Liver (tissue), 9 donors: ENCODE data around the gene CGB7. TPM values are rescaled to one million over a fixed set of nuclear protein-coding genes. Genes with fewer than 3 reads are reported as not detected.

Experiments
- DNase-seq: peaks from one replicate; pipeline ENCODE4 v3.0.0-alpha.2; 2017; ENCODE audit warnings: low spot score
- H3K27ac ChIP-seq, 2 donors: one replicate each; pipeline ENCODE4 v1.7.0; 2013; ENCODE audit warnings: inconsistent platforms in 2 of 2, low read length in 2 of 2, control low read depth in 1 of 2, low read depth in 1 of 2, mild to moderate bottlenecking in 1 of 2
- H3K27me3 ChIP-seq, 4 donors: one replicate each; pipeline versions ENCODE4 v1.6.1 to v1.7.0; 2013; ENCODE audit warnings: low read length in 3 of 4, inconsistent platforms in 1 of 4, mild to moderate bottlenecking in 1 of 4, moderate library complexity in 1 of 4; ENCODE audit not compliant: control insufficient read depth in 4 of 4, insufficient read depth in 4 of 4
- H3K36me3 ChIP-seq, 4 donors: one replicate each; pipeline versions ENCODE4 v1.6.1 to v1.7.0; 2013; ENCODE audit warnings: low read length in 3 of 4, mild to moderate bottlenecking in 3 of 4, low read depth in 1 of 4, moderate library complexity in 1 of 4; ENCODE audit not compliant: control insufficient read depth in 4 of 4, insufficient read depth in 3 of 4
- H3K4me1 ChIP-seq, 4 donors: one replicate each; pipeline versions ENCODE4 v1.6.1 to v1.7.0; 2013; ENCODE audit warnings: low read length in 3 of 4, mild to moderate bottlenecking in 3 of 4, moderate library complexity in 1 of 4; ENCODE audit not compliant: control insufficient read depth in 4 of 4, insufficient read depth in 4 of 4
- H3K4me3 ChIP-seq, 3 donors: one replicate each; pipeline versions ENCODE4 v1.6.1 to v1.7.0; 2013; ENCODE audit warnings: low read length in 3 of 3, control low read depth in 1 of 3, low read depth in 1 of 3, mild to moderate bottlenecking in 1 of 3
- H3K9ac ChIP-seq, 2 donors: one replicate each; pipeline ENCODE4 v1.7.0; 2013; ENCODE audit warnings: low read length in 2 of 2, mild to moderate bottlenecking in 2 of 2, moderate library complexity in 2 of 2, control low read depth in 1 of 2, low read depth in 1 of 2
- H3K9me3 ChIP-seq, 4 donors: one replicate each; pipeline versions ENCODE4 v1.6.1 to v1.7.0; 2013; ENCODE audit warnings: low read length in 3 of 4; ENCODE audit not compliant: control insufficient read depth in 4 of 4
- EGR1 ChIP-seq, 2 donors: IDR thresholded peaks; 2 replicates each; pipeline ENCODE4 v1.6.1; 2016 to 2018; ENCODE audit warnings: antibody characterized with exemption in 2 of 2, low read depth in 2 of 2
- FOXA2 ChIP-seq: IDR thresholded peaks from 2 replicates; pipeline ENCODE4 v1.6.1; 2016; ENCODE audit warnings: antibody characterized with exemption
- GABPA ChIP-seq, 2 donors: IDR thresholded peaks in 1 of 2; conservative IDR thresholded peaks in 1 of 2; 2 replicates each; pipeline ENCODE4 v1.6.1; 2016; ENCODE audit warnings: antibody characterized with exemption in 2 of 2, mild to moderate bottlenecking in 1 of 2, moderate library complexity in 1 of 2
- HNF4A ChIP-seq, 2 donors: conservative IDR thresholded peaks; 2 replicates each; pipeline ENCODE4 v1.6.1; 2016; ENCODE audit warnings: antibody characterized with exemption in 2 of 2, mild to moderate bottlenecking in 2 of 2
- HNF4G ChIP-seq: IDR thresholded peaks from 2 replicates; pipeline ENCODE4 v1.6.1; 2016; ENCODE audit warnings: antibody characterized with exemption
- JUND ChIP-seq, 2 donors: IDR thresholded peaks; 2 replicates each; pipeline ENCODE4 v1.6.1; 2016; ENCODE audit warnings: antibody characterized with exemption in 2 of 2
- NR2F2 ChIP-seq: IDR thresholded peaks from 2 replicates; pipeline ENCODE4 v1.6.1; 2016; ENCODE audit warnings: antibody characterized with exemption
- RAD21 ChIP-seq, 2 donors: IDR thresholded peaks; 2 replicates each; pipeline ENCODE4 v1.6.1; 2016; ENCODE audit warnings: antibody characterized with exemption in 2 of 2, mild to moderate bottlenecking in 2 of 2
- RXRA ChIP-seq, 2 donors: IDR thresholded peaks; 2 replicates each; pipeline ENCODE4 v1.6.1; 2017 to 2018; ENCODE audit warnings: antibody characterized with exemption in 2 of 2, mild to moderate bottlenecking in 1 of 2
- SP1 ChIP-seq: IDR thresholded peaks from 2 replicates; pipeline ENCODE4 v1.6.1; 2018; ENCODE audit warnings: antibody characterized with exemption, mild to moderate bottlenecking
- TAF1 ChIP-seq: conservative IDR thresholded peaks from 2 replicates; pipeline ENCODE4 v1.6.1; 2016; ENCODE audit warnings: antibody characterized with exemption, mild to moderate bottlenecking
- YY1 ChIP-seq: IDR thresholded peaks from 2 replicates; pipeline ENCODE4 v1.6.1; 2016; ENCODE audit warnings: antibody characterized with exemption, mild to moderate bottlenecking
- WGBS: extraction: QIAGEN DNeasy Blood & Tissue Kit; methylation state at CpG from one replicate; pipeline ENCODE4 v1.1.7; 2013; 5-methylcytosine and 5-hydroxymethylcytosine counted together
- polyA plus RNA-seq, 2 donors: library from polyadenylated mRNA; stranded (reverse) in 1 of 2; unstranded in 1 of 2; fragments of 200-250 nt in 1 of 2; fragments of >200 nt in 1 of 2; fragmentation: Nextera tagmentation in 1 of 2; extraction: Ambion mirVana in 1 of 2; gene quantifications; one replicate each; pipeline versions ENCODE4 v1.2.1 to v1.2.3, GENCODE V29; 2013 to 2015
- total RNA-seq, 2 donors: library from RNA; depleted of rRNA; stranded (reverse); fragments of >200 nt; gene quantifications; one replicate each; pipeline ENCODE4 v1.2.3, GENCODE V29; 2014
- TF ChIP-seq, protein P1 (sequence below): IDR thresholded peaks from 2 replicates; pipeline ENCODE4 v1.6.1; 2016; ENCODE audit warnings: antibody characterized with exemption
- TF ChIP-seq, protein P2 (sequence below): fragments of 150-350 bp; IDR thresholded peaks from 2 replicates; pipeline ENCODE4 v1.5.1; 2017; ENCODE audit warnings: improper control_type of control experiment, low read depth, low read length; ENCODE audit not compliant: missing input control
- TF ChIP-seq, protein P3 (sequence below): IDR thresholded peaks from 2 replicates; pipeline ENCODE4 v1.6.1; 2016; ENCODE audit warnings: antibody characterized with exemption
- TF ChIP-seq, protein P4 (sequence below): IDR thresholded peaks from 2 replicates; pipeline ENCODE4 v1.6.1; 2016; ENCODE audit warnings: antibody characterized with exemption
- donor health status: healthy.
- donor health status: healthy.
- donor health status: healthy.
- donor health status: healthy.
- donor health status: healthy.

The CGB7 gene
- total and polyA plus RNA-seq, 4 donors: not detected

DNA sequence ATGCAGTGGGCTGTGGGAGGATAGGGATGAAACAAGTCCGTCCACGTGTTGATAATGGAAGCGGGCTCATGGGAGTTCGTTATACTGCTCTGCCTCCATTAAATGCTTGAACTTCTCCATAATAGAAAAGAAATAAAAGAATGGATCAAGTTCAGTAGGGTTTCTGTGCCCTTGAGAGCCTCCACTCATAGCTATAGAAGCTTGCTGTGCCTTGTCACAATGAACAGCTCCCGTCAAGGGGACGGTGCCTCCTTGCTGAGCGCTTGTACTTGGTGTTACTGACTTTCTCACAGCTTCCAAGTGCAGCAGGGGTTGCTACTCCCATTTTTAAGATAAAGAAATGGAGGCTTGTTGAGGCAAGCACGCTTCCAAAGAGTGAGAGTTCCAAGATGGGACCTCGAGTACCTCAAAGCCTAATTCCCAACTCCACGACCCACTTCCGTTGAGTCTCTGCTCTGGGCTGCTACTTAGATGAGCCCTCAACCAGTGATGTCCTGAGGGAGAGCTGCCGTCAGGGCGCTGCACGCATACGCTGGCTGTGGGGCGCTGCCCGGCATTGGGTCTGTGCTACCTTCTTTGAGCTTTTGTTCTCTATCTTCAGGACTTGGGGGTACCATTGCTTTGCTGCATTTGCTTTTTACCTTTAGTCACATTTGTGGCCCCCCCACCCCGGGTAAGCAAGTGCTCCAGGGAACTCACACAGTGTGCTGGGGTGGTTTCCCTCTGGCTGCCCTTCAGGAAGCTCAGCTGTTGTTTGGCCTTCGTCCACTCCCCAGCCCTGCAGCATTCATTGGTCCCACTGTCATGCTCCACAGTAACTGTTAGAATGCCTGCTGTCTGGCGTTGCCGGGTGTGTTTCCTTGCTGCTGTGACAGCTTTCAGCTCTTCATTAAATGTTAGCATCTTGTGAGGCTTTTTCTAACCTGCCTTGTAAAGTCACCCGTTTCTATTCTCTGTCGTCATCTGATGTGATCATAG, 37.2 kb upstream of the CGB7 start:
- no peaks in the 10 kb centered on the region for H3K9me3 ChIP-seq
- TF ChIP-seq, protein P1, sequence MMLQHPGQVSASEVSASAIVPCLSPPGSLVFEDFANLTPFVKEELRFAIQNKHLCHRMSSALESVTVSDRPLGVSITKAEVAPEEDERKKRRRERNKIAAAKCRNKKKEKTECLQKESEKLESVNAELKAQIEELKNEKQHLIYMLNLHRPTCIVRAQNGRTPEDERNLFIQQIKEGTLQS: no peak
- TF ChIP-seq HNF4A (conservative IDR thresholded peaks at IDR 0.05) (no peak), HNF4G (no peak), RAD21 (IDR thresholded peaks at IDR 0.05) (no peak), EGR1 (IDR thresholded peaks at IDR 0.05; ENCODE audit: low read depth in 2 of 2) (no peak), RXRA (IDR thresholded peaks at IDR 0.05) (no peak), GABPA (IDR thresholded peaks at IDR 0.05 in 1 of 2, conservative IDR thresholded peaks at IDR 0.05 in 1 of 2) (no peak), SP1 (no peak), TAF1 (no peak)
- TF ChIP-seq, protein P2, sequence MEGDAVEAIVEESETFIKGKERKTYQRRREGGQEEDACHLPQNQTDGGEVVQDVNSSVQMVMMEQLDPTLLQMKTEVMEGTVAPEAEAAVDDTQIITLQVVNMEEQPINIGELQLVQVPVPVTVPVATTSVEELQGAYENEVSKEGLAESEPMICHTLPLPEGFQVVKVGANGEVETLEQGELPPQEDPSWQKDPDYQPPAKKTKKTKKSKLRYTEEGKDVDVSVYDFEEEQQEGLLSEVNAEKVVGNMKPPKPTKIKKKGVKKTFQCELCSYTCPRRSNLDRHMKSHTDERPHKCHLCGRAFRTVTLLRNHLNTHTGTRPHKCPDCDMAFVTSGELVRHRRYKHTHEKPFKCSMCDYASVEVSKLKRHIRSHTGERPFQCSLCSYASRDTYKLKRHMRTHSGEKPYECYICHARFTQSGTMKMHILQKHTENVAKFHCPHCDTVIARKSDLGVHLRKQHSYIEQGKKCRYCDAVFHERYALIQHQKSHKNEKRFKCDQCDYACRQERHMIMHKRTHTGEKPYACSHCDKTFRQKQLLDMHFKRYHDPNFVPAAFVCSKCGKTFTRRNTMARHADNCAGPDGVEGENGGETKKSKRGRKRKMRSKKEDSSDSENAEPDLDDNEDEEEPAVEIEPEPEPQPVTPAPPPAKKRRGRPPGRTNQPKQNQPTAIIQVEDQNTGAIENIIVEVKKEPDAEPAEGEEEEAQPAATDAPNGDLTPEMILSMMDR: no peak
- TF ChIP-seq, protein P3, sequence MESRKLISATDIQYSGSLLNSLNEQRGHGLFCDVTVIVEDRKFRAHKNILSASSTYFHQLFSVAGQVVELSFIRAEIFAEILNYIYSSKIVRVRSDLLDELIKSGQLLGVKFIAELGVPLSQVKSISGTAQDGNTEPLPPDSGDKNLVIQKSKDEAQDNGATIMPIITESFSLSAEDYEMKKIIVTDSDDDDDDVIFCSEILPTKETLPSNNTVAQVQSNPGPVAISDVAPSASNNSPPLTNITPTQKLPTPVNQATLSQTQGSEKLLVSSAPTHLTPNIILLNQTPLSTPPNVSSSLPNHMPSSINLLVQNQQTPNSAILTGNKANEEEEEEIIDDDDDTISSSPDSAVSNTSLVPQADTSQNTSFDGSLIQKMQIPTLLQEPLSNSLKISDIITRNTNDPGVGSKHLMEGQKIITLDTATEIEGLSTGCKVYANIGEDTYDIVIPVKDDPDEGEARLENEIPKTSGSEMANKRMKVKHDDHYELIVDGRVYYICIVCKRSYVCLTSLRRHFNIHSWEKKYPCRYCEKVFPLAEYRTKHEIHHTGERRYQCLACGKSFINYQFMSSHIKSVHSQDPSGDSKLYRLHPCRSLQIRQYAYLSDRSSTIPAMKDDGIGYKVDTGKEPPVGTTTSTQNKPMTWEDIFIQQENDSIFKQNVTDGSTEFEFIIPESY: no peak
- TF ChIP-seq, protein P4, sequence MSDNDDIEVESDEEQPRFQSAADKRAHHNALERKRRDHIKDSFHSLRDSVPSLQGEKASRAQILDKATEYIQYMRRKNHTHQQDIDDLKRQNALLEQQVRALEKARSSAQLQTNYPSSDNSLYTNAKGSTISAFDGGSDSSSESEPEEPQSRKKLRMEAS: no peak
- no peak for DNase-seq
- no peak overlapping the region for H3K27ac ChIP-seq
- no peaks in the 10 kb centered on the region for H3K27me3 ChIP-seq
- H3K9ac ChIP-seq: no peak overlapping the region
- no peak overlapping the region for H3K4me3 ChIP-seq
- H3K4me1 ChIP-seq: peaks cover 2 to 24% (median 18%) of the 10 kb centered on the region in 4 donors
- WGBS: 86% methylated on average over 23 of the region's 23 CpGs
- H3K36me3 ChIP-seq: peaks cover 21 to 60% (median 44%) of the 10 kb centered on the region in 4 donors

DNA sequence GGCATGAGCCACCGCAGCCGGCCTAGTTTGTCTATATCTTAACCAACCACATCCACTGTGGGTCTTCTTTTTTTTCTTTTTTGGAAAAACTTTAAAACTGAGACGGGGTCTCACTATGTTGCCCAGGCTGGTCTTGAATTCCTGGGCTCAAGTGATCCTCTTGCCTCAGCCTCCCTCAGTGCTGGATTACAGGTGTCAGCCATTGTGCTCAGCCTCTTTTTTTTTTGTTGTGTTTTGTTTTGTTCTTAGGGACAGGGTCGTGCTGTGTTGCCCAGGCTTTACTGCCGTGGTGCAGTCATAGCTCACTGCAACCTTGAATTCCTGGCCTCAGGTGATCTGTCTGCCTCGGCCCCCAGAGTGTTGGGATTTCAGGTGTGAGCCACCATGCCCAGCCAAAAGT, 35.1 kb upstream of the CGB7 start:
- peaks cover 18 to 57% (median 37%) of the 10 kb centered on the region in 4 donors for H3K36me3 ChIP-seq
- no peak for DNase-seq
- H3K27me3 ChIP-seq: no peaks in the 10 kb centered on the region
- H3K4me1 ChIP-seq: peaks cover 0 to 14% (median 4%) of the 10 kb centered on the region in 4 donors
- H3K4me3 ChIP-seq: no peak overlapping the region
- H3K9ac ChIP-seq: no peak overlapping the region
- no peak overlapping the region for H3K27ac ChIP-seq
- H3K9me3 ChIP-seq: no peaks in the 10 kb centered on the region
- 96% methylated on average over 6 of the region's 6 CpGs for WGBS
- TF ChIP-seq, protein P3: no peak
- TF ChIP-seq JUND (IDR thresholded peaks at IDR 0.05) (no peak), HNF4A (conservative IDR thresholded peaks at IDR 0.05) (no peak), EGR1 (IDR thresholded peaks at IDR 0.05; ENCODE audit: low read depth in 2 of 2) (no peak), HNF4G (no peak), GABPA (IDR thresholded peaks at IDR 0.05 in 1 of 2, conservative IDR thresholded peaks at IDR 0.05 in 1 of 2) (no peak), FOXA2 (no peak), NR2F2 (no peak), RXRA (IDR thresholded peaks at IDR 0.05) (no peak), TAF1 (no peak), YY1 (no peak)
- TF ChIP-seq, protein P4: no peak
- TF ChIP-seq, protein P2: no peak
- TF ChIP-seq, protein P1: no peak
